Activated T-helper 1 cell treated with anti-CD3 and anti-CD28 coated beads, Interleukin-2, amount 50 U/mL, for 16 hours (primary cell): ENCODE data around the gene SEMA5B.

ENCODE experiments used
- DNase-seq, 2 donors: peaks; one replicate each; pipeline ENCODE4 v3.0.0-alpha.2; 2020; ENCODE audit warnings: low read depth in 1 of 2, low spot score in 1 of 2

The SEMA5B gene

GRCh38 chr3:123027292-123028232 lies at the start of gene SEMA5B:
TSS of gene SEMA5B (minus strand) at chr3:123027763. CDS start at chr3:122961263, 66,500 bp downstream.
- DNase-seq = no peak

- no peak for DNase-seq
Observed at GRCh38 chr3:123076496-123077418, 49.2 kb upstream of the SEMA5B start.

DNA sequence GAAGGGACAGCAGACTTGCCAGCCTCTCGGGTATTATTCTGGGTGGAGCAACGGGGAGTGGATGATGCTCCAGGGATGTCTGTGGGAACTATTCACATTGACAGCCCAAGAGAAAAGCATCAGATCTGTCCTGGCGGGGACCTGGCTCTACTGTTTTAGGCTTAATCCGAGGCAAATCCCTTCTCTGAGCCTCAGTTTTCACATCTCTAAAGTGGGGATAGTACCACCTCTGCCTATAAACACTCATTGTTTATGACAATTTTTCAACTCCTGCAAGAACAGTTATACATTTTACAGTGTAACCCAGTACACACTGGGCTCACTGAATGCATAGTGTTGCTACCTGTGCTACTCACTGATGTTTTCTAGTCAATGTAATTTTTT lies 48.5 kb upstream of the SEMA5B start:
- DNase-seq = no peak

GRCh38 chr3:123075359-123075758 lies 47.8 kb upstream of the SEMA5B start:
- no peak for DNase-seq

DNA sequence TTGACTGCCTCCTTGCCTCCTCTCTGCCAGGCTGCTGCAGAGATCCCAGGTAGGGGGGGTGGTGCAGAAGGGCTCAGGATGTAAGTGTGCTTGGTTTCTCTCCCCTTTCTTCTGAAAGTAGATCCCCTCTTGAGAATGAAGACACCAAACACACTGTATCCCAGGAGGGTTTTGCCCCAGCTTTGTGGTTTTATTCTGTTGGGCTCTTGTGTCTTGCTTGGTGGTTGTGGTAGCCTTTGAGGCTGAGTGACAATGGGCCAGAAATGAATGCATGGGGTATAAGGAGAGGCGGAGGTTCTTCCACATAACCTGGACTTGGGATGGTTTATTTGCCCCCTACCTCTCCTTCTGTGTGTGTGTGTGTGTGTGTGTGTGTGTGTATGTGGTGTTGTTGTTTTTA lies 45.0 kb upstream of the SEMA5B start:
- DNase-seq = no peak

- no peak for DNase-seq
Observed at GRCh38 chr3:123072152-123072551, 44.6 kb upstream of the SEMA5B start.

DNA sequence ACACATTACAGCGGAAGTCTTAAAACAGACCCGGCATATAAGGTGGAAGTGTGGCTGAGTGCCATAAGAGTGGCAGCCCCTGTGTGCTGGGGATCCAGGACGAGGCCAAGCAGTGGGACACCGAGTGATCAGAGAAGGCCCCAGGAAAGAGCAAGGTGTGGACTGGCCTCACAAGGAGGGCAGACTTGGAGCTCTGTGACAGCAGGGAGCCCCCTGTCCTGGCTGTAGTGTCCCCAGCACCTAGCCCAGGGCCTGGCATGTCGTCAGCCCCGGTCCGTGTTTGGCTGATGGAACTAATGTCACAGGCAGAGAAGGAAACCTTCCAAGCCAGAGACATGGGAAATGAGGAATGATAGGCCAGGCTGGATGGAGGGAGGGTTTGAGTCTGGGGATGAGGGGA lies 44.0 kb upstream of the SEMA5B start:
- no peak for DNase-seq

- no peak for DNase-seq
Observed at GRCh38 chr3:123071146-123071545, 43.6 kb upstream of the SEMA5B start.

- DNase-seq = no peak
Observed at GRCh38 chr3:123070510-123070909, 42.9 kb upstream of the SEMA5B start.

- DNase-seq = no peak
Observed at GRCh38 chr3:123068601-123069381, 41.2 kb upstream of the SEMA5B start.

GRCh38 chr3:123067689-123068600 lies 40.4 kb upstream of the SEMA5B start:
- no peak for DNase-seq

- peak; percentile 18 to 45 for DNase-seq
Observed at GRCh38 chr3:123066896-123067688, 39.5 kb upstream of the SEMA5B start, which contains the start of gene PDIA5. TSS of gene PDIA5 (plus strand) at chr3:123067025. CDS start at chr3:123067165, 140 bp downstream.

DNA sequence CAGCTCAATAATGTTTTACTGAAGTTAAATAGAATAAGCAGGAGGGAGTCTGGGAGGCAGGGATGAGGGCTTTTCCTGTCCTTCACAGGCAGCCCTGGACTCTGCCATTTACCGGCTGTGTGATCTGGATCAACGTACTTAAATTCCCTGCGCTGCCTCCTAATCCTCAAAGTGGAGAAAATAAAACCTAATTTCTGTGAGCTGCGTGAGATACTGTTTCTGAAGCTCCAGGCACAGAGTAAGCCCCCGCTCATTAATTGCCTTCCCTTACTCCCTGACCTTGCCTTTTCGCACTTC lies 39.0 kb upstream of the SEMA5B start:
- no peak for DNase-seq

GRCh38 chr3:123064914-123065313 lies 37.4 kb upstream of the SEMA5B start:
- no peak for DNase-seq

GRCh38 chr3:123064506-123064905 lies 36.9 kb upstream of the SEMA5B start:
- no peak for DNase-seq

DNA sequence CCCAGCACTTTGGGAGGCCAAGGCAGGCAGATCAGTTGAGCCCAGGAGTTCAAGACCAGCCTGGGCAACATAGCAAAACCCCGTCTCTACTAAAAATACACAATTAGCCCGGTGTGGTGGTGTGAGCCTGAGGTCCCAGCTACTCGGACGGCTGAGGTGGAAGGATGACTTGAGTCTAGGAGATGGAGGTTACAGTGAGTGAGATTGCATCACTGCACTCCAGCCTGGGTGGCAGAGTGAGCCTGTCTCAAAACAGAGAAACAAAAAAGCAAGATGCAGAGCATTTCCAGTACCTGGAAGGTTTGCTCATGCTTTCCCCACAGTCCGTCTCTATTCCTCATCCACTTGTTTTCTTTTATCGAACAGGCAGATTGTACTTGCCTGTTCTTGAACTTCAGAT lies 35.5 kb upstream of the SEMA5B start:
- no peak for DNase-seq

GRCh38 chr3:123061856-123062255 lies 34.3 kb upstream of the SEMA5B start:
- no peak for DNase-seq

- no peak for DNase-seq
Observed at GRCh38 chr3:123060054-123060453, 32.5 kb upstream of the SEMA5B start.

GRCh38 chr3:123058505-123058904 lies 30.9 kb upstream of the SEMA5B start:
- no peak for DNase-seq
